ENCODE results near the gene DTNA.

Gene DTNA

DNA sequence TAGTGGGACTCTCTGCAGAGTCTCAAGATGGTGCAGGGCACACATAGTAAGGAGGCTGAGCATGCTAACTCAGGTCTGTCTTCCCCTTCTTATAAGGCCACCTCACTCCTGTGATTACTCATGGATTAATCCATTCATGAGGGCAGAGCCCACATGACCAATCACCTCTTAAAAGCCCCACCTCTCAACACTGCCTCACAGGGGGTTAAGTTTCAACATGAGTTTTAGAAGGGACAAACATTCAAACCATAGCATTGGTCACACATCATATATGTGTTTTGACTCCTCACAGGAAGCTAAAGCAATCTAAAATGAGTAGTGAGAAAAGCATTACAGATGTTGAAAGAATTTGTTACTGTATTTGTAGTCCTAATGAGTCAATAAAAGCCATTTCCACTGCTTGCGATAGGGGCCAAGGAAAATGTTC lies 57.5 kb downstream of the DTNA start:
- DNase-seq (ENCODE audit: low read depth in 2 of 3, low spot score in 1 of 3) = no peak

GRCh38 chr18:34771958-34772357 lies 61.9 kb downstream of the DTNA start:
- no peak for DNase-seq (ENCODE audit: low read depth in 2 of 3, low spot score in 1 of 3)

DNA sequence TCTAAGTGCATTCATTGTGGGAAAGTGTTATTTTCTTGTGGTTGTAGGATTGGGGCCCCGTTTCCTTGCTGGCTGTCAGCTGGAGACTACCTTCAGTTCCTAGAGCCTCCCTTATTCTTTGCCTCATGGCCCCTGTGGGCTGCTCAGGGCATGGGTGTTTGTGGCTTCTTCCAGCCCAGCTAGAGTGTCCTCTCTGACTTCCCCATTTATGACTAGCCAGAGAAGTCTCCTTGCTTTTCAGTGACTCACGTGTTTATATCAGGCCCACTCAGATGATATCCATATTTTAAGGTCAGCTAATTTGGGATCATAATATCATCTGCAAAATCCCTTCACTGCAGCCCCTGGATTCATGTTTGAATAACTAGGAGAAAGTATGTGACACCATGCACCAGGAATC lies 62.8 kb downstream of the DTNA start:
- DNase-seq (ENCODE audit: low read depth in 2 of 3, low spot score in 1 of 3) = no peak

DNA sequence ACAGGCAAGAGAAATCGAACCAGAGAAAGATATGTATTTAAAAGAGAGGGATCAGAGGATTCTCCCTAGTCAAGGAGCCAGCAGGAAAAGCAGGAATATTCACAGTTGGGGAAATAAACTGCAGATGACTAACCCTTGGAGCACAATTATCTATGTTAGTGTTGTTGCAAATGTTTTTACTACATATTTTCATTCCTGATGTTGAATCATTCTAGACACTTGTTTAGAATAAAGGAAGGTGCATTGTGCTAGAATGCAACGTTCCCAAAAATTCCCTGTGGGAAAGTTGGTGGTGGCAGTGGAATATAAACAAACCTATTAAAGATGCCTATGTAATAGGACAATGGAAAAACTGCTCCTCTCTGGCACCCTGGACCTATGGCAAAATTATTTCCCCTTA lies 63.3 kb downstream of the DTNA start:
- DNase-seq (ENCODE audit: low read depth in 2 of 3, low spot score in 1 of 3) = no peak

- no peak for DNase-seq (ENCODE audit: low read depth in 2 of 3, low spot score in 1 of 3)
These were observed 64.1 kb downstream of the DTNA start for GRCh38 chr18:34773961-34774766.

- no peak for DNase-seq (ENCODE audit: low read depth in 2 of 3, low spot score in 1 of 3)
These were observed 65.4 kb downstream of the DTNA start for GRCh38 chr18:34775461-34775860.

DNA sequence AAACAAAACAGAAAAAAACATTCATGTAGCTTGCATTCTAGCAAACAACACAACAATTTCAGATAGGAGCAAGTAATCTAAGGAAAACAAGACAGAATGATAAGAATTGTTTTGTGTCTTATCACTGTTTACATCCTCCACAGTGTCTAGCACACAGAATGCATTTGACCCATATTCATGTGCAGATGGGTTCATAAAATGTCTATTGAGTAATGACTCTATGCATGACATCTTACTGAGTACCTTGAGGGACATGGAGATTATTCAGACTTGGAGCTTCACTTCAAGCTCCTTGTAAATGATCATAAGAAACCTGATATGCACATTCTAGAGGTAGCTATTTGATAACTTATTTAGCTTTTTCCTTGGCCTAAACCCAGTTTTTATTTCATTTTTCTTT lies 69.0 kb downstream of the DTNA start:
- no peak for DNase-seq (ENCODE audit: low read depth in 2 of 3, low spot score in 1 of 3)

DNA sequence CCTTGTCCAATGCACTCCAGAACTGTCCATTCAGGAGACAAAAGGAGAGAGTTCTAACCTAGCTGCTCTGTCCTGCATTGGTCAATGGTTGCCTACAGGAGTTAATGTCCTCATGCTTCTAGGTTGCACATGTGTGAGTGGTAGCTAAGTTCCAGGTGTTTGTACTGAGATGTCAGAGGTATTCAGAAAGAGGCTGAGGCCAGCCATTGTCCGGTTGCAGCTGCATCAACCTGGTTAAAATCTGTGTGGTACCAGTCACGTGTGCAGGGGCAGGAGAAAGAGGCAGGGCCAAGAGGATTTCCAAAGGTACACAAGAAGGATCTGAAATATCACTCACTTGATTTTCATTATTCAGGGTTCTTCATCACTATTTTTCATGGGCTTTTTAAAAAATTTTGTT lies 70.8 kb downstream of the DTNA start:
- DNase-seq (ENCODE audit: low read depth in 2 of 3, low spot score in 1 of 3) = no peak

- no peak for DNase-seq (ENCODE audit: low read depth in 2 of 3, low spot score in 1 of 3)
These were observed 73.4 kb downstream of the DTNA start for GRCh38 chr18:34783501-34783900.

GRCh38 chr18:34786162-34786741 lies 76.2 kb downstream of the DTNA start:
- no peak for DNase-seq (ENCODE audit: low read depth in 2 of 3, low spot score in 1 of 3)

- DNase-seq (ENCODE audit: low read depth in 2 of 3, low spot score in 1 of 3) = peak in 2 of 3 donors; percentile 6 to 44
These were observed 77.9 kb downstream of the DTNA start for GRCh38 chr18:34787931-34788532.

DNA sequence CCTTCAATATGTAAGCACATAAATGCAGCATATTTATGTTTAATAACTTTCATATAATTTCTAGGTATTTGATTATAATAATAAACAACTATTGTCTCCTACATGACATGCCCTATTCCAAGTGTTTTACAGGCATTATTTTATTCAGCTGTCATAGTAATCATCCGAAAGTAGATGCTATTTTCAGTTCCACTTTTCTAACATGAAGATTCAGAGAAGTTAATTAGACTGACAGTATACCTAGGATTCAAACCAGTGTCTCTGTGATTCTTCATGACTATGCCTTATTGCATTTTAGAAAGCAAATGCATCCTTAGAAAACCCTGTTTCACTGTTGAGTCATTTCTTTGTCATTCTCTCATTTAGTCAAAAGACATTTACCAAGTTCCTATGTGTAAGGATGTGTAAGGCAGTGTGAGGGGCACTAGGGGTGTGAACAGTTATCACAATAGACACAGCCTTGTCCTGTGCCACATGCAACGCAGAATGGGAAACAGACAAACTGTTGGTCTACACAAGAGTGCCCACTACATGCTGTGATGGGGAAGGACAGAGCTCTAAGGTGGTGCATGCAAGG lies 79.8 kb downstream of the DTNA start:
- no peak for DNase-seq (ENCODE audit: low read depth in 2 of 3, low spot score in 1 of 3)

DNA sequence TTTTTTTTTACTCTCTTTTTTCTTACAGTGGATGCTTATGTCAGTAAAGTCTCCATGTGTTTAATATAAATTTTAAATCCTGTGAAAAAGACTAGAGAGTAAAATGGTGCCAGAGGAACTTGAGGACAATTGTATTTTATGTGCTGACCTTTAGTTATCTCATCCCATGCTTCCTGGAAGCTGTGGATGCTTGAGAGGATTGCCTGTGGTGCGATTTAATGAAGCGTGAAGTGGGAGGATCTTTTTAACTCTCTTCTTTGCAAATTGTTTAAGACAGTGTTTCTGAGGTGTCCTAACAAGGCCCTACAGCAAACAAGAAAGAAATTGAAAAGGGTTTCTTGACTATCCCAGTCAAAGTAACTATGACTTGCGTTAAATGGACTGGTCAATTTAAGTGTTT lies 84.2 kb downstream of the DTNA start:
- DNase-seq (ENCODE audit: low read depth in 2 of 3, low spot score in 1 of 3) = no peak

- DNase-seq (ENCODE audit: low read depth in 2 of 3, low spot score in 1 of 3) = no peak
These were observed 85.1 kb downstream of the DTNA start for GRCh38 chr18:34795070-34795732.

- no peak for DNase-seq (ENCODE audit: low read depth in 2 of 3, low spot score in 1 of 3)
These were observed 86.0 kb downstream of the DTNA start for GRCh38 chr18:34796035-34796657.

GRCh38 chr18:34799291-34799690 lies 89.2 kb downstream of the DTNA start:
- DNase-seq (ENCODE audit: low read depth in 2 of 3, low spot score in 1 of 3) = no peak

- no peak for DNase-seq (ENCODE audit: low read depth in 2 of 3, low spot score in 1 of 3)
These were observed 90.3 kb downstream of the DTNA start for GRCh38 chr18:34800381-34800780.

- DNase-seq (ENCODE audit: low read depth in 2 of 3, low spot score in 1 of 3) = peak in 1 of 3 donors; percentile 2
These were observed 91.7 kb downstream of the DTNA start for GRCh38 chr18:34801774-34802173.

- no peak for DNase-seq (ENCODE audit: low read depth in 2 of 3, low spot score in 1 of 3)
These were observed 92.9 kb downstream of the DTNA start for GRCh38 chr18:34802959-34803358.

DNA sequence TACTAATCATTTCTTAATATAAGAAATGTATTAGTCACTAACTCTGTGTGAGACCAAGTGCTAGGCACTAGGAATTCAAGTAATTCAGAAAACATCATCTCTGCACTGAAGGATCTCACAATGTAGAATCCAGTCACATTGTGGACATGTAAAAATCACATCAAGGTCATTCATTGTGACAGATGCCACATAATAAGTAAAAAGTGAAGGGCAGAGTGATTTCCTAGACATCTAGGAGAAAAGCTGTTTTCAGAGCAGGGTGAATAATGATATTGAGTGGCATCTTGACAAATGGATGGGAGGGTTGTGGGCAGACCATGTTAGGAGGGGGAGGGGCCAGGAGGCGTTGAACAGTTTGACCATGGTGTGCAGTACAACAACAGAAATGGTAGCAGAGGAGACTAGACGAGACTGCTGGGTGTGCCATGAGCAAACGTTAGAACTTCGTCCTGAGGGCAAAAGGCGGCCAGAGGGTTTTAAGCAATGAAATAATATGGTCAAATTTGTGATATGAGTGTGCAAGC lies 93.8 kb downstream of the DTNA start:
- DNase-seq (ENCODE audit: low read depth in 2 of 3, low spot score in 1 of 3) = no peak

Measured in stimulated activated CD4-positive, alpha-beta T cell treated with anti-CD3 and anti-CD28 coated beads, Interleukin-12 subunit alpha, Interleukin-12 subunit beta, amount 100 ng/mL, for 48 hours (primary cell).